HCT116 (cell line): Measurements from ENCODE around the gene LHPP. TPM values are rescaled to one million over a fixed set of nuclear protein-coding genes. Genes with fewer than 3 reads are reported as not detected.
A peak's percentile ranks its signal among the peaks of the same experiment; 100 is the strongest.

ENCODE experiments used
- ATAC-seq: fragments of 200-7000 bp; cut with Tn5 transposase; 2 replicates; pipeline ENCODE4 v1.9.1; 2020; ENCODE audit warnings: mild to moderate bottlenecking, moderate library complexity
- BruUV-seq: library from RNA; stranded (reverse); fragments of 400-500 nt; replicated peaks from 2 replicates; lab custom pipeline; 2021; lab: Mats Ljungman, UMichigan
- CTCF ChIA-PET: fragments of 300-600 bp; sonication (Branson Sonifier 250); formaldehyde crosslinking; loops from one replicate; lab custom pipeline; 2021; ENCODE audit warnings: antibody characterized with exemption; lab: Charles Lee
- POLR2A ChIA-PET: fragments of 300-600, 350-600 bp; sonication (Branson Sonifier 250); formaldehyde crosslinking; loops from one replicate; lab custom pipeline; 2021; ENCODE audit warnings: antibody characterized with exemption; lab: Charles Lee
- RAD21 ChIA-PET, 2 experiments: fragments of 300-600 bp; sonication (Branson Sonifier 250); formaldehyde crosslinking; loops; one replicate each; lab custom pipeline; 2023; ENCODE audit warnings: low total read pairs in 2 of 2; ENCODE audit not compliant: uncharacterized antibody in 2 of 2, unreplicated experiment in 2 of 2, low non-redundant PET in 1 of 2; lab: Charles Lee
- DNase-seq: peaks from one replicate; pipeline ENCODE4 v3.0.0-alpha.2; 2010; ENCODE audit warnings: low read depth, low spot score
- H2AFZ ChIP-seq: fragments of 200-600 bp; shearing (Covaris generic), sonication (generic); 2 replicates; pipeline ENCODE4 v1.6.1; 2017; ENCODE audit warnings: low read depth, mixed run types, mixed read lengths, antibody characterized with exemption, low read length; ENCODE audit not compliant: poor library complexity, severe bottlenecking
- H3K27ac ChIP-seq: 2 replicates; pipeline ENCODE4 v1.5.1; 2012; ENCODE audit warnings: low read depth, low read length
- H3K27me3 ChIP-seq: fragments of 200-600 bp; sonication (generic); 2 replicates; pipeline ENCODE4 v1.6.1; 2016; ENCODE audit warnings: mixed run types, low read length, mixed read lengths; ENCODE audit not compliant: insufficient read depth
- H3K36me3 ChIP-seq, 2 experiments: fragments of 200-500 bp in 1 of 2; fragments of 200-600 bp in 1 of 2; sonication (Bioruptor generic) in 1 of 2; sonication (generic) in 1 of 2; 2 replicates each; pipeline versions ENCODE4 v1.5.1 to v1.6.1; 2014 to 2016; ENCODE audit warnings: low read length in 2 of 2, inconsistent platforms in 1 of 2, mixed read lengths in 1 of 2, mixed run types in 1 of 2; ENCODE audit not compliant: insufficient read depth in 2 of 2, control insufficient read depth in 1 of 2
- H3K4me1 ChIP-seq, 2 experiments: fragments of 200-600 bp in 1 of 2; sonication (generic) in 1 of 2; 2 replicates each; pipeline versions ENCODE4 v1.5.1 to v1.6.1; 2012 to 2017; ENCODE audit warnings: low read length in 2 of 2, inconsistent platforms in 1 of 2, mild to moderate bottlenecking in 1 of 2, mixed read lengths in 1 of 2, mixed run types in 1 of 2, moderate library complexity in 1 of 2; ENCODE audit not compliant: insufficient read depth in 2 of 2, control insufficient read depth in 1 of 2
- H3K4me2 ChIP-seq: fragments of 200-600 bp; sonication (generic); 2 replicates; pipeline ENCODE4 v1.6.1; 2017; ENCODE audit warnings: mixed run types, low read length, mixed read lengths
- H3K4me3 ChIP-seq, 2 experiments: fragments of 200-600 bp in 1 of 2; sonication (generic) in 1 of 2; replicated peaks in 1 of 2; 2 replicates each; pipeline ENCODE4 v1.5.1; 2011 to 2016; ENCODE audit warnings: low read length in 2 of 2, control low read depth in 1 of 2, low read depth in 1 of 2, mild to moderate bottlenecking in 1 of 2, mixed read lengths in 1 of 2, mixed run types in 1 of 2
- H3K79me2 ChIP-seq: fragments of 200-600 bp; sonication (generic); 2 replicates; pipeline ENCODE4 v1.6.1; 2017; ENCODE audit warnings: mild to moderate bottlenecking, mixed run types, low read length, moderate library complexity, mixed read lengths; ENCODE audit not compliant: insufficient read depth
- H3K9ac ChIP-seq: fragments of 200-600 bp; sonication (generic); 2 replicates; pipeline ENCODE4 v1.6.1; 2016; ENCODE audit warnings: low read length, mixed read lengths
- H3K9me2 ChIP-seq: fragments of 200-600 bp; sonication (generic), shearing (Covaris generic); 2 replicates; pipeline ENCODE4 v1.6.1; 2017; ENCODE audit warnings: mixed run types, mild to moderate bottlenecking, moderate library complexity; ENCODE audit not compliant: insufficient read depth
- H3K9me3 ChIP-seq, 2 experiments: fragments of 200-500 bp in 1 of 2; fragments of 200-600 bp in 1 of 2; sonication (Bioruptor generic) in 1 of 2; sonication (generic) in 1 of 2; 2 replicates each; pipeline ENCODE4 v1.6.1; 2014 to 2017; ENCODE audit warnings: low read length in 2 of 2, mixed read lengths in 2 of 2, inconsistent platforms in 1 of 2, low read depth in 1 of 2, mild to moderate bottlenecking in 1 of 2, mixed run types in 1 of 2, moderate library complexity in 1 of 2; ENCODE audit not compliant: control insufficient read depth in 1 of 2, insufficient read depth in 1 of 2
- H4K20me1 ChIP-seq: fragments of 200-600 bp; sonication (generic), shearing (Covaris generic); 2 replicates; pipeline ENCODE4 v1.6.1; 2017; ENCODE audit warnings: mixed run types, mild to moderate bottlenecking, moderate library complexity; ENCODE audit not compliant: insufficient read depth
- CBX3 ChIP-seq: IDR thresholded peaks from 2 replicates; pipeline ENCODE4 v1.6.1; 2012; ENCODE audit warnings: low read depth
- CEBPB ChIP-seq: IDR thresholded peaks from 2 replicates; pipeline ENCODE4 v1.6.1; 2012; ENCODE audit warnings: low read depth
- EZH2phosphoT487 ChIP-seq: fragments of 200-600 bp; IDR thresholded peaks from 2 replicates; pipeline ENCODE4 v1.6.1; 2018; ENCODE audit warnings: antibody characterized with exemption, borderline replicate concordance
- JUND ChIP-seq: IDR thresholded peaks from 2 replicates; pipeline ENCODE4 v1.6.1; 2012
- POLR2AphosphoS5 ChIP-seq: IDR thresholded peaks from 2 replicates; pipeline ENCODE4 v1.6.1; 2011; ENCODE audit warnings: mild to moderate bottlenecking, low read depth, low read length, moderate library complexity
- RAD21 ChIP-seq: IDR thresholded peaks from 2 replicates; pipeline ENCODE4 v1.6.1; 2012; ENCODE audit warnings: low read depth, mild to moderate bottlenecking
- SP1 ChIP-seq: IDR thresholded peaks from 2 replicates; pipeline ENCODE4 v1.6.1; 2012; ENCODE audit warnings: low read depth
- TCF7L2 ChIP-seq: IDR thresholded peaks from 2 replicates; pipeline ENCODE4 v1.7.0; 2011; ENCODE audit warnings: borderline replicate concordance, inconsistent platforms; ENCODE audit not compliant: insufficient read depth, insufficient read length; ENCODE audit errors: extremely low read depth
- ZFX ChIP-seq: fragments of 450-650 bp; IDR thresholded peaks from 2 replicates; pipeline ENCODE4 v1.6.1; 2017
- intact Hi-C: fragments of 100-400 bp; cut with micrococcal nuclease; formaldehyde crosslinking; loops from 2 replicates; pipeline ENCODE4 v1.10.0; 2022
- total RNA-seq: library from RNA; stranded (reverse); gene quantifications from one replicate; pipeline ENCODE4 v1.2.1, GENCODE V29; 2021; ENCODE audit not compliant: unreplicated experiment

Gene LHPP
- total RNA-seq, 1 experiment from 2014 or later, result 45.8 TPM

DNA sequence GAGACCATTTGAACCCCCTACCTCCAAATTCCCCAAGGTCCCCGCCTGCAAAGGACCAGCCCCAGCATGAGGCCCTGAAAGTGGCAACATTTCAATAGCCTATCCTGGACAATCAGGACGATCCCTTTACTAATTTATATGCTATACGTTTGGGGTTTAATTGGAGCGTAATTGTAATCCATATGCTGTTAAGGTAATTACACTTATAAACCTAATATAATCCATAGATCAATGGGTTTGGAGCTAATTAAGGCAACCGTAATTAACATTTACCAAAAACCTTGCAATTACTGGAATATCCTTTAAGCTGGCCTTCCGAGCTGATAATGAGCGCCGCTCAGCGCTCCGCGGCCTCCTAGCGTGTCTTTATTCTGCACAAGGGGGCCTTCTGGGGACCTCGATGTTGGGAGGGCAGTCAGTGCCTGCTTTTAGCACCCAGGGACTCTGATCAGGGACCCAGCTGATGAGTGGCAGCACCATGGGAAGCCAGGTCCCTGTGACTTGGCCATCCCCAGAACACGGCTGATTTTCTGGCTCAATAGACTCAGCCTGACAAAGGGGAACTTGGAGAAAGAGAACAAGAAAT is 91.2 kb downstream of the LHPP start:
- DNase-seq (no peak), ATAC-seq (no peak)
- ChIA-PET CTCF (interaction anchor here (0.7 kb wide), 1 partner anchor 189 kb away, joined by 3 read pairs; no protein-coding TSS in a partner anchor), RAD21 (no interaction called here), POLR2A (no interaction called here)
- TF ChIP-seq ZFX, result no peak
- TF ChIP-seq RAD21, result no peak
- TF ChIP-seq CEBPB, result no peak
- TF ChIP-seq TCF7L2, result no peak
- H3K27me3 ChIP-seq, result no peaks in the 10 kb centered on the region
- H3K4me2 ChIP-seq, result no peak overlapping the region
- no peaks in the 10 kb centered on the region for H3K79me2 ChIP-seq
- H3K4me1 ChIP-seq, result no peaks in the 10 kb centered on the region
- no peaks in the 10 kb centered on the region for H3K36me3 ChIP-seq
- H4K20me1 ChIP-seq, result no peaks in the 10 kb centered on the region
- intact Hi-C loops, result no loop called here
- H3K9me3 ChIP-seq, result no peaks in the 10 kb centered on the region
- no peak overlapping the region for H3K4me3 ChIP-seq
- no TSS peak for BruUV-seq
- H3K9me2 ChIP-seq, result no peaks in the 10 kb centered on the region
- H2AFZ ChIP-seq, result no peak overlapping the region
- H3K9ac ChIP-seq, result no peak overlapping the region
- H3K27ac ChIP-seq, result no peak overlapping the region

DNA sequence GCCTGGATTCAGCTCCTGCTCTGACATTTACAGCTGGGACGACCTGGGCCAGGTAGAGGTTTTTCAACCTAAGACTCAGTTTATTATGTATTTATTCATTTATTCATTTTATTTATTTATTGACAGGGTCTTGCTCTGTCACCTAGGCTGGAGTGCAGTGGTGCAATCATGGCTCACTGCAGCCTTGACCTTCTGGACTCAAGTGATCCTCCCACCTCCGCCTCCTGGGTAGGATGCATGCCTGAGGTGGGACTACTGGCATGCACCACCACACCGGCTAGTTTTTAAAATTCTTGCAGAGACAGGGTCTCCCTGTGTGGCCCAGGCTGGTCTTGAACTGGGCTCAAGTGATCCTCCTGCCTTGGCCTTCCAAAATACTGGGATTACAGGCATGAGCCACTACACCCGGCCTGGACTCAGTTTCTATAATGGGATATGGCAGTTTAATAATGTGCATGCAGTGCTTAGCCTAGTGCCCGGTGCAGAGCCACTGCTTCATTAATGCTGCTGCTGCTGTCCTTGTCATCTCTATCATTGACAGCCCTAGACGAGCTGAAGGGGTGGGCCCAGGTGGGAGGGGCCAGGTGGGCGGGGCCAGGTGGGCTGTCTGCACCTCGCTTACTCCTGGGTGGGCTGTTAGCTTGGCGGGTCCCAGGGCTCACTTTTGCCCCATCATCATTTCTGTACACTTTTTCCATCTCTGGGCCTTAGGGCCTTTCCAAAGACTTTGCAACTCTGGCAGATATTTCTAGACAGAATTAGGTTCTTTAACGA is 92.6 kb downstream of the LHPP start:
- peak; percentile 51; the same call in 1 of the 2 replicates for ATAC-seq

More for the DNA sequence above, 92.6 kb downstream of the LHPP start:
- H3K36me3 ChIP-seq, result no peaks in the 10 kb centered on the region
- H3K9me2 ChIP-seq, result no peaks in the 10 kb centered on the region
- H3K79me2 ChIP-seq, result no peaks in the 10 kb centered on the region
- intact Hi-C loops, result no loop called here
- H3K4me2 ChIP-seq, result no peak overlapping the region
- no peak overlapping the region for H3K4me3 ChIP-seq
- ChIA-PET RAD21 (no interaction called here), POLR2A (no interaction called here), CTCF (no interaction called here)
- no peaks in the 10 kb centered on the region for H3K9me3 ChIP-seq
- no peak for TF ChIP-seq POLR2AphosphoS5
- no peak for TF ChIP-seq SP1
- no peak for TF ChIP-seq JUND
- TF ChIP-seq ZFX, result no peak
- no peak for TF ChIP-seq EZH2phosphoT487
- TF ChIP-seq RAD21, result no peak
- TF ChIP-seq CBX3, result no peak
- H3K9ac ChIP-seq, result no peak overlapping the region
- no peaks in the 10 kb centered on the region for H4K20me1 ChIP-seq
- no peaks in the 10 kb centered on the region for H3K4me1 ChIP-seq
- no TSS peak for BruUV-seq
- no peak overlapping the region for H2AFZ ChIP-seq
- no peak for DNase-seq
- no peaks in the 10 kb centered on the region for H3K27me3 ChIP-seq
- H3K27ac ChIP-seq, result no peak overlapping the region
